Karpas-422 (cell line): ENCODE data around the gene SEMA5A. TPM values are rescaled to one million over a fixed set of nuclear protein-coding genes. Genes with fewer than 3 reads are reported as not detected.

Experiments
- DNase-seq: peaks from one replicate; pipeline ENCODE4 v3.0.0-alpha.2; 2015
- H2AFZ ChIP-seq: fragments of 200-600 bp; sonication (generic); 2 replicates; pipeline ENCODE4 v1.6.1; 2014; ENCODE audit warnings: antibody characterized with exemption, low read length, mixed read lengths
- H3K27ac ChIP-seq: fragments of 200-600 bp; sonication (generic); 2 replicates; pipeline ENCODE4 v1.5.1; 2014; ENCODE audit warnings: mild to moderate bottlenecking, low read length, moderate library complexity
- H3K27me3 ChIP-seq: fragments of 200-600 bp; sonication (generic); 2 replicates; pipeline ENCODE4 v1.6.1; 2014; ENCODE audit warnings: low read length, mixed read lengths
- H3K36me3 ChIP-seq: fragments of 200-600 bp; sonication (generic); 2 replicates; pipeline ENCODE4 v1.6.1; 2014; ENCODE audit warnings: low read length, mixed read lengths; ENCODE audit not compliant: insufficient read depth
- H3K4me1 ChIP-seq: fragments of 200-600 bp; sonication (generic); 2 replicates; pipeline ENCODE4 v1.6.1; 2014; ENCODE audit warnings: mild to moderate bottlenecking, low read length, mixed read lengths
- H3K4me2 ChIP-seq: fragments of 200-600 bp; sonication (generic); 2 replicates; pipeline ENCODE4 v1.6.1; 2014; ENCODE audit warnings: low read length, low read depth, mild to moderate bottlenecking; ENCODE audit not compliant: poor library complexity, severe bottlenecking
- H3K4me3 ChIP-seq: fragments of 200-600 bp; sonication (generic); 2 replicates; pipeline ENCODE4 v1.5.1; 2014; ENCODE audit warnings: mild to moderate bottlenecking, antibody characterized with exemption, low read length, mixed read lengths
- H3K79me2 ChIP-seq: fragments of 200-600 bp; sonication (generic); 2 replicates; pipeline ENCODE4 v1.6.1; 2014; ENCODE audit warnings: mild to moderate bottlenecking, low read length, mixed read lengths
- H3K9ac ChIP-seq: fragments of 200-600 bp; sonication (generic); 2 replicates; pipeline ENCODE4 v1.6.0; 2014; ENCODE audit warnings: low read length
- H3K9me2 ChIP-seq: fragments of 200-600 bp; sonication (generic), shearing (Covaris generic); replicated peaks from 2 replicates; pipeline ENCODE4 v1.6.0; 2014; ENCODE audit warnings: mild to moderate bottlenecking, low read length, moderate library complexity; ENCODE audit not compliant: insufficient read depth
- H3K9me3 ChIP-seq: fragments of 300-700, 200-600 bp; sonication (generic); 2 replicates; pipeline ENCODE4 v1.6.1; 2014; ENCODE audit warnings: low read length, mixed read lengths
- H4K20me1 ChIP-seq: fragments of 200-600 bp; sonication (generic); 2 replicates; pipeline ENCODE4 v1.6.1; 2014; ENCODE audit warnings: mild to moderate bottlenecking, antibody characterized with exemption, low read length, low read depth; ENCODE audit not compliant: insufficient read depth
- total RNA-seq: library from RNA; depleted of rRNA; stranded (reverse); fragments of >200 nt; shearing (Covaris generic); gene quantifications from 2 replicates; pipeline ENCODE4 v1.2.3, GENCODE V29; 2014; ENCODE audit warnings: low replicate concordance

SEMA5A gene
- total RNA-seq, 1 experiment from 2014 or later = not detected

DNA sequence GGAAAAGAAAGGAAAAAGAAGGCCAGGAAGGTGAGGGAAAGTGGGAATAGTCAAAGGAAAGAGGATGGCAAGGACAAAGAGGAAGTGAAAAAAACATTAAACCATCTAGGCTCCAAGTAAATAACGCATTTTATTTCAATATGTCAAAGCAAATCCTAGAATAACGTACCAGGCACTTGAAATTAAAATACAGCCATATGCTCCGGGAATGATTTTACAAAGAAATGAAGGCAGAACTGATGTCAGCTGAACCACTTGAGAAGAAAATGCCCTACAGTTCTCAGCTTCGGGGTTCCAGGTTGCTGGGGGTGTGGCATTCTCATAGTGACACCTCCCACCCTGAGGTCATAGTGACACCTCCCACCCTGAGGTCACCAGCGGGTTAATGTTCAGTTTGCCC lies 281.6 kb downstream of the SEMA5A start:
- no peak for DNase-seq
- Histone ChIP-seq H3K9me2 (no peaks in the 10 kb centered on the region), H4K20me1 (no peaks in the 10 kb centered on the region), H3K4me3 (no peak overlapping the region), H3K4me1 (no peaks in the 10 kb centered on the region), H3K4me2 (no peak overlapping the region), H3K9me3 (no peaks in the 10 kb centered on the region), H3K27me3 (no peaks in the 10 kb centered on the region), H3K79me2 (no peaks in the 10 kb centered on the region), H3K36me3 (no peaks in the 10 kb centered on the region), H2AFZ (no peak overlapping the region), H3K27ac (no peak overlapping the region), H3K9ac (no peak overlapping the region)

DNA sequence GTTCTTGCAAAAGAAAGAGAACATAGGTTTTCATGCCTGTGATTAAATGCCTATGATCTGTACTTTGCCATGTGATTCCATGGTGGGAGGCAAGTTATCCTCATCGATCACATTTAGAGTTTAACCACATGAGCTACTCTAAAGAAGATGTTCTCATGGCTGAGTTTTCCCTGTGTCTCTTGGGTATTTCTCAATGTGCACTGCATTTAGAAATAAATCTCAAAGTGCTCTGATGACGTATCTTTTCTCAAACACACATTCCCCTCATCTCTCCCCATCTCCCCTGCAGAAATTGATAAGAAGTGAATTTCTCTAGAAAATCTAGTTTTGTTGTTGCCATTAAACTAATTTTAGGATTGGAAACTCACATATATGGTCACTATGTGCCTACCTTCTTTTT lies 282.2 kb downstream of the SEMA5A start:
- H3K4me1 ChIP-seq = no peaks in the 10 kb centered on the region
- DNase-seq = no peak
- H3K9ac ChIP-seq = no peak overlapping the region
- no peak overlapping the region for H3K27ac ChIP-seq
- H3K36me3 ChIP-seq = no peaks in the 10 kb centered on the region
- no peak overlapping the region for H3K4me2 ChIP-seq
- H2AFZ ChIP-seq = no peak overlapping the region
- H3K9me3 ChIP-seq = no peaks in the 10 kb centered on the region
- H3K9me2 ChIP-seq = no peaks in the 10 kb centered on the region
- H3K27me3 ChIP-seq = no peaks in the 10 kb centered on the region
- H3K4me3 ChIP-seq = no peak overlapping the region
- no peaks in the 10 kb centered on the region for H3K79me2 ChIP-seq
- H4K20me1 ChIP-seq = no peaks in the 10 kb centered on the region

DNA sequence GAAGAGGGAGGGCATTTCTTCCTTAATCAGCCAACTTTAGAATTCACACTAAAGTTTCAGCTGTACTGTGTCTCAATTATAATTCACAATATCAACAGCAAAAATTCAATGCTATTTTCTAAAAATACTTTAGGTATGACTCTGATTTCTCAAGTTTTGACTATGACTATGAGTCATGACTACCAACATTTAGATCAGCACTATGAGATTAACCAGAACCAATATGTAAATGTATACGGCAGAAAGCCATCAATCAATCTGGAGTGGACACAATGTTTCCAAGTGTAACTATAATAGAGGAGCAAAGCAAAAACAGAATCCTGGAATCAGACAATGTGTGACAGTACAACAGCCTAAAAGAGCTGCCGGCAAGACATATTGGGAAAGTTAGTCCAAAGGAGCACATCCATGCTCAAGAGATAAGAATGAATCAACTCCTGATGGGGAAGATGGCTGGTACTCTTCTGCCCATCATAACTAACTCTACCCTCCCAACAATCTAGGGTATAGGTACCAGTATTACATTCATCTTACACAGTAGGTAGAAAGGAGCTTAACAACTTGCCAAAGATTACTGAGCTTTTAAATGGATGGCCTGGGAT lies 294.4 kb downstream of the SEMA5A start:
- H3K9me3 ChIP-seq = no peaks in the 10 kb centered on the region; the same call in none of the 2 replicates
- H3K4me2 ChIP-seq = no peak overlapping the region
- no peak overlapping the region for H3K9ac ChIP-seq
- H3K4me3 ChIP-seq = no peak overlapping the region
- no peaks in the 10 kb centered on the region for H3K36me3 ChIP-seq
- H4K20me1 ChIP-seq = no peaks in the 10 kb centered on the region
- H3K4me1 ChIP-seq = no peaks in the 10 kb centered on the region
- no peak for DNase-seq
- H3K27me3 ChIP-seq = no peaks in the 10 kb centered on the region
- H3K9me2 ChIP-seq = no peaks in the 10 kb centered on the region
- H3K27ac ChIP-seq = no peak overlapping the region
- H3K79me2 ChIP-seq = no peaks in the 10 kb centered on the region
- H2AFZ ChIP-seq = no peak overlapping the region

DNA sequence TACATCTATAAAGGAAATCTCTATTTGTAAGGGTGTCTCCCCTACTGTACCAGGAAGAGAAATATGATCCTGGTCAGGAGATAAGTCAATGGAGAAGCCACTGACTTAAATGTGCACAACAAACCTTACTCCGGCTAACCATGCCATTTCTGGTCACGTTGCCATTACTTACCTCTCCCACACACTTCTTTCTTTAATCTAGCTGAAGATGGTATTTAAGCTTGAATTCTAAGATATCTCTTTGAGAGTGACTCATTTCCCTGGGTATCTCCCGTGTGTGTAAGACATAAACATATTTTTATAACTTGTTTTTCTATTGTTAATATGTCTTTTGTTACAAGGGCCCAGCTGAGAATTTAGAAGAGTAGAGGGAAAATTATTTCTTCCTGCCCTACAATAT lies 296.6 kb downstream of the SEMA5A start:
- Histone ChIP-seq H3K9me2 (no peaks in the 10 kb centered on the region), H3K4me2 (no peak overlapping the region), H3K9ac (no peak overlapping the region), H4K20me1 (no peaks in the 10 kb centered on the region), H2AFZ (no peak overlapping the region), H3K27ac (no peak overlapping the region), H3K79me2 (no peaks in the 10 kb centered on the region), H3K9me3 (no peaks in the 10 kb centered on the region; the same call in 1 of the 2 replicates), H3K36me3 (no peaks in the 10 kb centered on the region), H3K27me3 (no peaks in the 10 kb centered on the region), H3K4me3 (no peak overlapping the region), H3K4me1 (no peaks in the 10 kb centered on the region)
- DNase-seq = no peak

DNA sequence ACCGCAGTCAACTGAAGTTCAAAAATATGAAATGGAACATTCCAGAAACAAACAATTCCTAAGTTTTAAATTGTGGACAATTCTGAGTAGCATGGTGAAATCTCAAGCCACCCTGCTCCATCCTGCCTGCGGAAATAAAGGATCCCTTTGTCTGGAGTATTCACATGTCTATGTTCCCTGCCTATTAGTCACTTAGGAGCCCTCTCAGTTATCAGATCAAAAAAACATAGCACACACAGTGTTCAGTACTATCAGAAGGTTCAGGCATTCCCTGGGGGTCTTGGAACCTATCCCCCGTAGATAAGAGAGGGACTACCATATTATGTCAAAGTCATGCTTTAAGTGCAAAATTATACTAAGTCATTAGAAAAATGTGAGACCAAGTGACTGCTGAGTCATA lies 300.8 kb downstream of the SEMA5A start:
- DNase-seq = no peak
- no peak overlapping the region for H2AFZ ChIP-seq
- no peaks in the 10 kb centered on the region for H3K36me3 ChIP-seq
- H3K9ac ChIP-seq = no peak overlapping the region
- no peaks in the 10 kb centered on the region for H3K9me2 ChIP-seq
- no peak overlapping the region for H3K4me3 ChIP-seq
- no peak overlapping the region for H3K27ac ChIP-seq
- no peaks in the 10 kb centered on the region for H4K20me1 ChIP-seq
- no peaks in the 10 kb centered on the region; the same call in 1 of the 2 replicates for H3K9me3 ChIP-seq
- no peaks in the 10 kb centered on the region for H3K79me2 ChIP-seq
- H3K4me2 ChIP-seq = no peak overlapping the region
- no peaks in the 10 kb centered on the region for H3K27me3 ChIP-seq
- H3K4me1 ChIP-seq = no peaks in the 10 kb centered on the region

DNA sequence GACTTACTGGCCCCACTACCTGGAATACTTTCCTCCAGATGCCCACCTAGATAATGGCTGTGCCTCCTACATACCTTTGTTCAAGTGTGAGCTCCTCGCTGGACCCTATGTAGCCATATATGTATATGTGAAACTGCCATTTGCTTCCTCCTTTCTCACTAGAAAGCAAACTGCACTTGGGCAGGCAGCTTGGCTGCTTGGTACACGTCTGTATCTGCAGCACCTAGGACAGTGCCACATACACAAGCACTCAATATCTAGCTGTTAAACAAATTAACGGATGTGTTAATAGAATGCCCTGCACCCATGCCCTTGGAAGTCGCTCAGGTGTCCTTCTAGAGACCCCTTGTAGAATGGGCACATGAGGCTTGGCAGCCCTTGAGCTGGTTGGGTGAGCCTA lies 301.5 kb downstream of the SEMA5A start:
- Histone ChIP-seq H3K9me3 (no peaks in the 10 kb centered on the region; the same call in 1 of the 2 replicates), H3K36me3 (no peaks in the 10 kb centered on the region)
- DNase-seq = no peak

DNA sequence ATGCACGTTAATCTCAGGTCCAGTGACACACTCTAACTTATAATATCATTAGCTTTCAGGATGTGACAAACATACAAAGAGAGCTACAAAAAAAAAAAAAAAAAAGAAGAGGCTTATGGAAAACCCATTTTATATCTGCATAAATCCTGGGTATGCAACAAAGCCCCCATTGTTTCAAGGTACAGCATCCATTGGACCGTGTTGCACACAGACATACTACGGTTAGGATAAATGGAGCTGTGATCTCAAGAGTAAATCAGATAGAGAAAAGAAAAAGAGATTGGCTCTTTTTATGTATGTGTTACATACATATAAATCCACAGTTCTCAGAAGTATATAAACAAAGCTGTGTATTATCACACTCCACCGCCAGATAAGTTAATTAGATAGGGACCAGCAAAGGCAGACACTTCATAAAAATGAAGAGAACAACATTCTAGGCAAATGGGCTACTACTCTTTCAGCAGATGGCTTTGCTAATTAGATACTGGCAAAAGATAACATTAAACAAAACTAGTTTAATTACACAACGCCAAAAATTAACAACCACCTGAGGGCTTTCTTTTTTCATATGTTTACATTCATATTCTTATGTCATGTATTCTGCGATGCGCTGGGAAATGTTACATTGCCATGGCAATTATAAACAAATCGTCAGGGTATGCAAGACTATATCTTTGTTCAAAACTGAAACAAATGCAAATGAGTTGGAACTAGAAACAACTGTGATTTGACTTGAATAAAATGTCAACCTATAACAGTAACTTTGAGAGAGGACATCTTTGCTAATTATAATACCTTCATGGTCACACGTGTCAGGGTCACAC lies 304.2 kb downstream of the SEMA5A start:
- H2AFZ ChIP-seq = no peak overlapping the region
- no peaks in the 10 kb centered on the region for H3K79me2 ChIP-seq
- no peak overlapping the region for H3K27ac ChIP-seq
- H3K27me3 ChIP-seq = no peaks in the 10 kb centered on the region
- no peak overlapping the region for H3K4me3 ChIP-seq
- H3K9me2 ChIP-seq = no peaks in the 10 kb centered on the region
- H3K4me2 ChIP-seq = no peak overlapping the region
- H3K36me3 ChIP-seq = no peaks in the 10 kb centered on the region
- no peak overlapping the region for H3K9ac ChIP-seq
- no peaks in the 10 kb centered on the region; the same call in 1 of the 2 replicates for H3K9me3 ChIP-seq
- no peaks in the 10 kb centered on the region for H3K4me1 ChIP-seq
- no peak for DNase-seq
- no peaks in the 10 kb centered on the region for H4K20me1 ChIP-seq

More for the DNA sequence above, 301.5 kb downstream of the SEMA5A start:
- no peak overlapping the region for H3K27ac ChIP-seq
- no peaks in the 10 kb centered on the region for H3K9me2 ChIP-seq
- H2AFZ ChIP-seq = no peak overlapping the region
- H3K79me2 ChIP-seq = no peaks in the 10 kb centered on the region
- H3K9ac ChIP-seq = no peak overlapping the region
- no peaks in the 10 kb centered on the region for H3K4me1 ChIP-seq
- H3K4me2 ChIP-seq = no peak overlapping the region
- H3K4me3 ChIP-seq = no peak overlapping the region
- H3K27me3 ChIP-seq = no peaks in the 10 kb centered on the region
- no peaks in the 10 kb centered on the region for H4K20me1 ChIP-seq

DNA sequence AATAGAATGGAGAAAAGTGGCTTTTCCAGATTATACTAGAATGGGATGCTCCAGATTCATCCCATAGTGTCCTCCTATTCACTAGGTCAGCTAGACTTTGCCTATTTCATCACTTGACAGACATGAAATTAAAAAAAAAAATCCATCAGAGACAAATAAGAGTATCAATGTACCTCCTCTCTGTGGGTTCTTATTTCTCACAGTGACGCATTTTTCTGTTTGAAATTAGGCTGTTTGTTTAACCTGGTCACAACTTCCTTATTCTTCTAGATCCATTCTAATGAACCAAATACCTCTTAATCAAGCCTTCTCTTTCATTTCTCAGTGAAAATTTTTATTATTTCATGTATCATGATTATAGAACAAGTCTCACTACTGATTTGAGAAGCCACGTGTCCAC lies 305.4 kb downstream of the SEMA5A start:
- no peaks in the 10 kb centered on the region; the same call in 1 of the 2 replicates for H3K9me3 ChIP-seq
- no peak overlapping the region for H2AFZ ChIP-seq
- no peaks in the 10 kb centered on the region for H3K79me2 ChIP-seq
- no peak overlapping the region for H3K27ac ChIP-seq
- H4K20me1 ChIP-seq = no peaks in the 10 kb centered on the region
- no peaks in the 10 kb centered on the region for H3K27me3 ChIP-seq
- no peaks in the 10 kb centered on the region for H3K36me3 ChIP-seq
- H3K9ac ChIP-seq = no peak overlapping the region
- no peak for DNase-seq
- H3K9me2 ChIP-seq = no peaks in the 10 kb centered on the region
- no peaks in the 10 kb centered on the region for H3K4me1 ChIP-seq
- H3K4me3 ChIP-seq = no peak overlapping the region
- no peak overlapping the region for H3K4me2 ChIP-seq
